Measurements from ENCODE around the gene TRUB2.
A peak's percentile ranks its signal among the peaks of the same experiment; 100 is the strongest.

TRUB2 gene, protein sequence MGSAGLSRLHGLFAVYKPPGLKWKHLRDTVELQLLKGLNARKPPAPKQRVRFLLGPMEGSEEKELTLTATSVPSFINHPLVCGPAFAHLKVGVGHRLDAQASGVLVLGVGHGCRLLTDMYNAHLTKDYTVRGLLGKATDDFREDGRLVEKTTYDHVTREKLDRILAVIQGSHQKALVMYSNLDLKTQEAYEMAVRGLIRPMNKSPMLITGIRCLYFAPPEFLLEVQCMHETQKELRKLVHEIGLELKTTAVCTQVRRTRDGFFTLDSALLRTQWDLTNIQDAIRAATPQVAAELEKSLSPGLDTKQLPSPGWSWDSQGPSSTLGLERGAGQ

DNA sequence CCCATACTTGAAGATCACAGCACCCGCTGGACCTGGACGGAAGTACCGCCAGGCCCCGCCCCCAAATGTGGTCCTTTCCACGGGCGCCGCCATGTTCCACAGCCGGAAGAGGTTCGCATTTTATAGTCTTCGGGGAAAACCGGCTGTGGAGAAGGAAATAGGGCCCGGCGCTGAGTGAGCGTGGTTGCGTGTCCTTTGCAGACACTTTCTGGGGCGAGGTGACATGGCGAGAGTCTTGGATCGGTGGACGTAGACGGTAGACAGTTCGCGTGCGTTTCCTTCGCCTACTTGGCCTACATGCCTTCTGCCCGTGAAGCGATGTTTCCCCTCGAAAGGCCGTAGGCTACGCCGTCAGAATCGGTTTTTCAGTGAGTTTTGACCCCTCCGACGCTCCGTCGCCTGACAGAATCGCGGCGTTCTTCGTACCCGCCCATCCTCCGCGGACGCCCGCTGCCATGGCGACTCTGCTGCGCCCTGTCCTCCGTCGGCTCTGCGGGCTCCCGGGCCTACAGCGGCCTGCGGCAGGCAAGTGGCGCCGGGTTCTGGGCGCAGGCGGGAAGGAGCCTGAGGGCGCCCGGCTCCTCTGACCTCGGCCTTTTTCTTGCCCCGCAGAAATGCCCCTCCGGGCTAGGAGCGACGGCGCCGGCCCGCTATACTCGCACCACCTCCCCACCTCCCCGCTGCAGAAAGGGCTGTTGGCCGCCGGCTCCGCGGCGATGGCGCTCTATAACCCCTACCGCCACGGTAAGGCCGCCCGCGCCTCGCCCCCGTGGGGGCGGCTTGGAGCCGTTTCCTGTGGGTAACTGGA, at the start of gene TRUB2, which contains the start of gene COQ4:
TRUB2 (minus strand) TSS at position 44 of the 808 bp plus-strand sequence; CDS start at position 5, 39 bp downstream.
COQ4 (plus strand) TSS at position 436 of the 808 bp plus-strand sequence; CDS start at position 456, 20 bp downstream.
- Mint-ChIP-seq H3K4me1 (peaks cover 11% of the 10 kb centered on the region), H3K27me3 (no peaks in the 10 kb centered on the region), H3K4me3 (peak within 1 kb of the TSS; percentile 95), H3K9me3 (no peaks in the 10 kb centered on the region), H3K36me3 (no peaks in the 10 kb centered on the region), H3K27ac (peak within 1 kb of the TSS; percentile 94)
- peak; percentile 87 for ATAC-seq (ENCODE audit: low read depth)
- DNase-seq (ENCODE audit: low spot score in 2 of 2), result peak; percentile 88 to 91

- Mint-ChIP-seq H3K27ac (peak overlapping the region; percentile 96), H3K4me3 (peak overlapping the region; percentile 99), H3K36me3 (peaks cover 2% of the 10 kb centered on the region), H3K27me3 (peaks cover 4% of the 10 kb centered on the region), H3K4me1 (peaks cover 20% of the 10 kb centered on the region), H3K9me3 (no peaks in the 10 kb centered on the region)
- ATAC-seq (ENCODE audit: low read depth), result no peak
- DNase-seq (ENCODE audit: low spot score in 2 of 2), result no peak
These were observed 49.4 kb upstream of the TRUB2 start for GRCh38 chr9:128371630-128372117.

DNA sequence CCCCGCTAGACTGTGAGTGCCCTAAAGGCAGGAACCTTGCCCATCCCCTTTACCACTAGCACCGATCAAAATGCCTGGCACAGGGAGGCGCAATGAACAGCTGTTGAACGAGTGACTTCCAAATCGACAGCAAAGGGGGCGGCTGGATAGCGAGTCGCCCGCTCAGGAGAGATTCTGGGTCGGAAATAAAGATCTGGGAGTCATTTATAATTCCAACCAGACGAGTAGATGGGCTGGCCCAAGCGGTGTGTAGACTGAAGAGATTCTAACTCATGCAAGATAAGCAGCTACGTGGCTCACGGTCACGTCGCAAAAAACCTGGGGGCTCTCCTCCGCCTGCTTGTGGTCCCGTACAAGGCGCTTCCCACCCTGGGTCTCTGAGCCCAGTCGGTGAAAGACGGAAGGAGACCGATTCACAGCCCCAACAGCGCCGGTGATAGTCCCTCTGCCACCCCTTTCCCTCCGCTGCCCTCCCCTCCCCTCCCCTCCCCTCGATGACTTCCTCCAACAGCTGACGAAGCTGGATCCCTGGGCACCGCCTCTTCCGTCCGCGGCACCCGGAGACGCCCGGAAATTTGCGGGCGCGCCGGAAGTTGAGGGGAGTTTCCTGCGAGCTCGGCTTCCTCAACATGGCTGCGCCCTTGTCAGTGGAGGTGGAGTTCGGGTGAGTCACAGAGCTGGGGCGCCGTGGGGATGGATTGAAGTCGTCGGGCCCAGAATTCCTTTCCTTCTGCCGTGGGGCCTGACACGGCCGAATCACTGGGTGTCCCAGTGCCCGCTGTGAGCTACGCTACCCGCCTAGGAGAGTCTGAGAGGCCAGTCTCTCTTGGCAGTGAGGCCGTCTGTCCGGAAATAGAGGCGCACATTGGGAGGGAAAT, 48.7 kb upstream of the TRUB2 start, which contains the start of gene URM1:
URM1 (plus strand) TSS at position 623 of the 878 bp plus-strand sequence; CDS start at position 630, 7 bp downstream.
- peaks cover 4% of the 10 kb centered on the region for H3K27me3 Mint-ChIP-seq
- peaks cover 20% of the 10 kb centered on the region for H3K4me1 Mint-ChIP-seq
- no peaks in the 10 kb centered on the region for H3K9me3 Mint-ChIP-seq
- peak within 1 kb of the TSS; percentile 96 for H3K27ac Mint-ChIP-seq
- DNase-seq (ENCODE audit: low spot score in 2 of 2) (peak; percentile 88 to 91), ATAC-seq (ENCODE audit: low read depth) (peak; percentile 93)
- peaks cover 2% of the 10 kb centered on the region for H3K36me3 Mint-ChIP-seq
- peak within 1 kb of the TSS; percentile 99 for H3K4me3 Mint-ChIP-seq

GRCh38 chr9:128370367-128370751, 48.1 kb upstream of the TRUB2 start:
- H3K36me3 Mint-ChIP-seq, result no peaks in the 10 kb centered on the region
- H3K9me3 Mint-ChIP-seq, result no peaks in the 10 kb centered on the region
- H3K27ac Mint-ChIP-seq, result peak overlapping the region; percentile 96
- DNase-seq (ENCODE audit: low spot score in 2 of 2) (no peak), ATAC-seq (ENCODE audit: low read depth) (no peak)
- peaks cover 20% of the 10 kb centered on the region for H3K4me1 Mint-ChIP-seq
- H3K27me3 Mint-ChIP-seq, result peaks cover 5% of the 10 kb centered on the region
- H3K4me3 Mint-ChIP-seq, result peak overlapping the region; percentile 99

DNA sequence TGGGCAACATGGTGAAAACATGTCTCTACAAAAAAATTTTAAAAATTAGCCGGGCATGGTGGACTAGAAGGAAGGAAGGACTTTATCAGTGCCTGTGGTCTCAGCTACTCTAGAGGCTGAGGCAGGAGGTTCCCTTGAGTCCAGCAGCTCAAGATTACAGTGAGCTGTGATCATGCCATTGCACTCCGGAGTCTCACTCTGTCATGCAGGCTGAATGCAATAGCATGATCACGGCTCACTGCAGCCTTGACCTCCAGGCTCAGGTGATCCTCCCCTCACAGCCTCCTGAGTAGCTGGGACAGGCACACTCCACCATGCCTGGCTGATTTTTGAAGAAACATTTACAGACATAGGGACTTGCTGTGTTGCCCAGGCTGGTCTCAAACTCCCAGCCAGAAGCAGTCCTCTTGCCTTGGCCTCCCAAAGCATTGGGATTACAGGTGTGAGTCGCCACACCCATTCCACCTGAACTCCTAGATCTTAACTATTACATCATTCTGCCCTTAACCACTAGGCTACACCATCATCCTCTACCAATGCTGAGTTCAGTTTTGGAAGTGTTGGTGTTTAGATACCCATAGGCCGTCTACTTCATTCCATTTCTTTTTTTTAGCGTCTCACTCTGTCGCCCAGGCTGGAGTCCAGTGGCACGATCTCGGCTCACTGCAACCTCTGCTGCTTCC, 46.9 kb upstream of the TRUB2 start:
- Mint-ChIP-seq H3K27me3 (peaks cover 7% of the 10 kb centered on the region), H3K9me3 (no peaks in the 10 kb centered on the region), H3K27ac (no peak overlapping the region), H3K4me1 (peaks cover 20% of the 10 kb centered on the region), H3K4me3 (no peak overlapping the region), H3K36me3 (no peaks in the 10 kb centered on the region)
- DNase-seq (ENCODE audit: low spot score in 2 of 2), result no peak
- no peak for ATAC-seq (ENCODE audit: low read depth)

GRCh38 chr9:128365525-128365924, 43.3 kb upstream of the TRUB2 start:
- peaks cover 7% of the 10 kb centered on the region for H3K27me3 Mint-ChIP-seq
- H3K4me1 Mint-ChIP-seq, result peaks cover 3% of the 10 kb centered on the region
- H3K36me3 Mint-ChIP-seq, result no peaks in the 10 kb centered on the region
- H3K4me3 Mint-ChIP-seq, result no peak overlapping the region
- ATAC-seq (ENCODE audit: low read depth) (no peak), DNase-seq (ENCODE audit: low spot score in 2 of 2) (no peak)
- no peaks in the 10 kb centered on the region for H3K9me3 Mint-ChIP-seq
- H3K27ac Mint-ChIP-seq, result no peak overlapping the region

GRCh38 chr9:128362774-128363173, 40.5 kb upstream of the TRUB2 start:
- H3K27me3 Mint-ChIP-seq, result peaks cover 7% of the 10 kb centered on the region
- H3K4me3 Mint-ChIP-seq, result no peak overlapping the region

GRCh38 chr9:128361986-128362646, 39.9 kb upstream of the TRUB2 start:
- peaks cover 7% of the 10 kb centered on the region for H3K27me3 Mint-ChIP-seq
- no peak overlapping the region for H3K27ac Mint-ChIP-seq
- no peaks in the 10 kb centered on the region for H3K9me3 Mint-ChIP-seq
- no peaks in the 10 kb centered on the region for H3K36me3 Mint-ChIP-seq
- H3K4me1 Mint-ChIP-seq, result no peaks in the 10 kb centered on the region
- DNase-seq (ENCODE audit: low spot score in 2 of 2), result peak; percentile 55 to 62
- peak overlapping the region; percentile 85 for H3K4me3 Mint-ChIP-seq
- ATAC-seq (ENCODE audit: low read depth), result peak; percentile 90

More at GRCh38 chr9:128362774-128363173, 40.5 kb upstream of the TRUB2 start:
- Mint-ChIP-seq H3K4me1 (no peaks in the 10 kb centered on the region), H3K36me3 (no peaks in the 10 kb centered on the region), H3K9me3 (no peaks in the 10 kb centered on the region), H3K27ac (no peak overlapping the region)
- DNase-seq (ENCODE audit: low spot score in 2 of 2) (no peak), ATAC-seq (ENCODE audit: low read depth) (no peak)

- Mint-ChIP-seq H3K27ac (no peak overlapping the region), H3K4me3 (peak overlapping the region; percentile 85), H3K27me3 (peaks cover 3% of the 10 kb centered on the region), H3K36me3 (no peaks in the 10 kb centered on the region), H3K4me1 (no peaks in the 10 kb centered on the region), H3K9me3 (no peaks in the 10 kb centered on the region)
- DNase-seq (ENCODE audit: low spot score in 2 of 2), result no peak
- ATAC-seq (ENCODE audit: low read depth), result no peak
These were observed 39.2 kb upstream of the TRUB2 start for GRCh38 chr9:128361296-128361985.

DNA sequence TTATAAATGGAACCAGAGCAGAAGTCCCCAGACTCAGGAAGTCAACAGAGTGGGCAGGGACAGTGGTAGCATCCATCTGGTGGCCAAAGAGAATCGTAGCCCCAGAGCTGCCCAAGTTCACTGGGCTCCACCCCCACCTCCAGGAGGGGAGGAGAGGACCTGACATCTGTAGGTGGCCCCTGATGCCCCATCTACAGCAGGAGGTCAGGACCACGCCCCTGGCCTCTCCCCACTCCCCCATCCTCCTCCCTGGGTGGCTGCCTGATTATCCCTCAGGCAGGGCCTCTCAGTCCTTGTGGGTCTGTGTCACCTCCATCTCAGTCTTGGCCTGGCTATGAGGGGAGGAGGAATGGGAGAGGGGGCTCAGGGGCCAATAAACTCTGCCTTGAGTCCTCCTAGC, 38.6 kb upstream of the TRUB2 start:
- peaks cover 4% of the 10 kb centered on the region for H3K36me3 Mint-ChIP-seq
- ATAC-seq (ENCODE audit: low read depth), result no peak
- peaks cover 3% of the 10 kb centered on the region for H3K27me3 Mint-ChIP-seq
- H3K4me1 Mint-ChIP-seq, result no peaks in the 10 kb centered on the region
- no peak for DNase-seq (ENCODE audit: low spot score in 2 of 2)
- H3K4me3 Mint-ChIP-seq, result no peak overlapping the region
- no peaks in the 10 kb centered on the region for H3K9me3 Mint-ChIP-seq
- H3K27ac Mint-ChIP-seq, result no peak overlapping the region

DNA sequence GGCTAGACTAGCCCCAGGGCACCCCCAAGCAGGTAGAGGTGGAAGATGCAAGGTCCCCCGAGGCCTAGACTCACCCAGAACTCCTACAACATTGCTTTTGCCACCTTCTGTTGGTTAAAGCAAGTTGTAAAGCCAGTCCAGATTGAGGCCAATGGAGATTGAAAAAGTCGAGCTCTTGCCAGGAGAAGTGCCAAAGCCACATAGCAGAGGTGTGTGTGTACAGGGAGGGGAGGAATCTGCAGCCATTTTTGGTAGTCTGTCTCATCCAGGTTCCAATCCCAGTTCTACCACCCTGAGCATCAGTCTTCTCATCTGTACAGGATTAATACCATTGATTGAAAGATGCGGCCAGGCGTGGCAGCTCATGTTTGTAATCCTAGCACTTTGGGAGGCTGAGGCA, 36.6 kb upstream of the TRUB2 start:
- H3K4me3 Mint-ChIP-seq, result no peak overlapping the region
- H3K36me3 Mint-ChIP-seq, result peaks cover 4% of the 10 kb centered on the region
- no peak overlapping the region for H3K27ac Mint-ChIP-seq
- no peaks in the 10 kb centered on the region for H3K9me3 Mint-ChIP-seq
- no peaks in the 10 kb centered on the region for H3K27me3 Mint-ChIP-seq
- DNase-seq (ENCODE audit: low spot score in 2 of 2) (no peak), ATAC-seq (ENCODE audit: low read depth) (no peak)
- no peaks in the 10 kb centered on the region for H3K4me1 Mint-ChIP-seq

- Mint-ChIP-seq H3K27me3 (no peaks in the 10 kb centered on the region), H3K9me3 (no peaks in the 10 kb centered on the region), H3K27ac (no peak overlapping the region), H3K36me3 (peaks cover 4% of the 10 kb centered on the region), H3K4me3 (no peak overlapping the region), H3K4me1 (no peaks in the 10 kb centered on the region)
- ATAC-seq (ENCODE audit: low read depth), result no peak
- no peak for DNase-seq (ENCODE audit: low spot score in 2 of 2)
These were observed 35.8 kb upstream of the TRUB2 start for GRCh38 chr9:128358090-128358489.

All from memory B cell (primary cell).